Stimulated activated naive CD4-positive, alpha-beta T cell treated with Interleukin-2 at 50 U/mL for 16 hours (primary cell): ENCODE results near the gene NTSR1.

ENCODE experiments used
- DNase-seq: peaks from one replicate; lab custom pipeline; 2025; lab: John Stamatoyannopoulos, UW

Gene NTSR1

GRCh38 chr20:62802026-62802712, 93.5 kb downstream of the NTSR1 start:
- no peak for DNase-seq

GRCh38 chr20:62804021-62804626, 95.5 kb downstream of the NTSR1 start:
- DNase-seq, result no peak

GRCh38 chr20:62804627-62805154, 96.1 kb downstream of the NTSR1 start, which contains the start of gene OGFR:
OGFR (plus strand) TSS chr20:62804835; CDS start chr20:62804860, 25 bp downstream.
- peak; percentile 65 for DNase-seq

GRCh38 chr20:62805155-62805710, 96.6 kb downstream of the NTSR1 start:
- DNase-seq, result peak; percentile 37

- no peak for DNase-seq
These were observed 97.2 kb downstream of the NTSR1 start for GRCh38 chr20:62805711-62806382.

GRCh38 chr20:62806383-62807050, 97.9 kb downstream of the NTSR1 start:
- no peak for DNase-seq

- no peak for DNase-seq
These were observed 99.0 kb downstream of the NTSR1 start for GRCh38 chr20:62807444-62808210.

GRCh38 chr20:62808211-62808865, 99.7 kb downstream of the NTSR1 start:
- peak; percentile 62 for DNase-seq

- DNase-seq, result no peak
These were observed 101.1 kb downstream of the NTSR1 start for GRCh38 chr20:62809530-62810428.

GRCh38 chr20:62811320-62811719, 102.7 kb downstream of the NTSR1 start:
- DNase-seq, result no peak

- no peak for DNase-seq
These were observed 103.1 kb downstream of the NTSR1 start for GRCh38 chr20:62811720-62812119.
